HepG2 (cell line): ENCODE measurements around the gene FNIP2. TPM values are rescaled to one million over a fixed set of nuclear protein-coding genes. Genes with fewer than 3 reads are reported as not detected.
A peak's percentile ranks its signal among the peaks of the same experiment; 100 is the strongest.

ENCODE experiments used
- HNRNPUL1 ChIP-seq: fragments of 200-400 bp; formaldehyde crosslinking; IDR thresholded peaks from 2 replicates; pipeline ENCODE4 v1.6.1; 2017; ENCODE audit warnings: low read depth, mild to moderate bottlenecking, low read length, moderate library complexity
- MATR3 ChIP-seq: sonication (generic); formaldehyde crosslinking; IDR thresholded peaks from 2 replicates; pipeline ENCODE4 v1.4.0; 2020; ENCODE audit warnings: missing genetic modification reagents
- PAF1 ChIP-seq: IDR thresholded peaks from 2 replicates; pipeline ENCODE4 v1.6.1; 2016; ENCODE audit warnings: missing genetic modification reagents, missing compliant biosample characterization
- PBX2 ChIP-seq: IDR thresholded peaks from 2 replicates; pipeline ENCODE4 v1.6.1; 2016; ENCODE audit warnings: control low read depth
- RBFOX2 ChIP-seq: fragments of 200-400 bp; formaldehyde crosslinking; IDR thresholded peaks from 2 replicates; pipeline ENCODE4 v1.6.1; 2017; ENCODE audit warnings: low read depth, mild to moderate bottlenecking, low read length
- SRSF1 ChIP-seq: fragments of 200-400 bp; formaldehyde crosslinking; optimal IDR thresholded peaks from 2 replicates; pipeline ENCODE3; 2017; ENCODE audit warnings: mild to moderate bottlenecking, low read depth, low read length, moderate library complexity
- TCF7 ChIP-seq: sonication (generic); IDR thresholded peaks from 2 replicates; pipeline ENCODE4 v1.6.1; 2016; ENCODE audit warnings: antibody characterized with exemption, low read depth
- ZIK1 ChIP-seq: sonication (generic); formaldehyde crosslinking; IDR thresholded peaks from 2 replicates; pipeline ENCODE4 v1.5.0; 2020; ENCODE audit warnings: mild to moderate bottlenecking, low read depth, missing genetic modification reagents, borderline replicate concordance
- ZNF207 ChIP-seq: fragments of 450-650 bp; IDR thresholded peaks from 2 replicates; pipeline ENCODE4 v1.6.1; 2016; ENCODE audit warnings: antibody characterized with exemption, borderline replicate concordance
- ZNF510 ChIP-seq: sonication (generic); formaldehyde crosslinking; IDR thresholded peaks from 2 replicates; pipeline ENCODE4 v1.4.0; 2020; ENCODE audit warnings: low read depth, mild to moderate bottlenecking, missing genetic modification reagents
- ZNF788 ChIP-seq: sonication (generic); formaldehyde crosslinking; IDR thresholded peaks from 2 replicates; pipeline ENCODE4 v1.5.0; 2020; ENCODE audit warnings: mild to moderate bottlenecking, missing genetic modification reagents, borderline replicate concordance
- ZNF878 ChIP-seq: sonication (generic); formaldehyde crosslinking; IDR thresholded peaks from 2 replicates; pipeline ENCODE4 v1.8.1; 2023; ENCODE audit warnings: mild to moderate bottlenecking, missing genetic modification reagents, moderate library complexity
- polyA plus RNA-seq, 8 experiments: library from polyadenylated mRNA; depleted of rRNA in 3 of 8; stranded (reverse) in 7 of 8; unstranded in 1 of 8; fragments of >200 nt; fragmentation: Illumina TruSeq in 4 of 8; extraction: Trizol in 4 of 8; gene quantifications; 2 replicates each; pipeline versions ENCODE4 v1.2.1 to v1.2.3, GENCODE V29; 2011 to 2016; ENCODE audit warnings: low read depth in 4 of 8, missing spikeins in 1 of 8, mixed read lengths in 1 of 8; ENCODE audit not compliant: insufficient read depth in 1 of 8
- total RNA-seq, 5 experiments: library from RNA; depleted of rRNA; stranded (reverse); fragments of >200 nt; fragmentation: Illumina TruSeq; extraction: Trizol; gene quantifications; 2 replicates each; pipeline ENCODE4 v1.2.3, GENCODE V29; 2016; ENCODE audit warnings: low read depth in 1 of 5
- TF ChIP-seq, protein P1 (sequence below): sonication (generic); formaldehyde crosslinking; IDR thresholded peaks from 2 replicates; pipeline ENCODE4 v1.4.0; 2020; ENCODE audit warnings: missing genetic modification reagents, borderline replicate concordance
- TF ChIP-seq, protein P2 (sequence below), 2 experiments: sonication (generic) in 1 of 2; formaldehyde crosslinking in 1 of 2; IDR thresholded peaks; 2 replicates each; pipeline versions ENCODE4 v1.6.1 to v1.9.0; 2014 to 2022; ENCODE audit warnings: antibody characterized with exemption in 1 of 2, borderline replicate concordance in 1 of 2, inconsistent platforms in 1 of 2, low read depth in 1 of 2, missing genetic modification reagents in 1 of 2
- TF ChIP-seq, protein P3 (sequence below): sonication (generic); formaldehyde crosslinking; IDR thresholded peaks from 2 replicates; pipeline ENCODE4 v1.5.0; 2020; ENCODE audit warnings: mild to moderate bottlenecking, missing genetic modification reagents, borderline replicate concordance

Gene FNIP2
- total and polyA plus RNA-seq, 2 of the 13 experiments (the other 11 are each of a cell fraction or from before 2014, with no cell fraction given) = 15.5 to 21.0 TPM

GRCh38 chr4:158768555-158769174 is at the start of gene FNIP2 (continued):
- TF ChIP-seq, protein P1, sequence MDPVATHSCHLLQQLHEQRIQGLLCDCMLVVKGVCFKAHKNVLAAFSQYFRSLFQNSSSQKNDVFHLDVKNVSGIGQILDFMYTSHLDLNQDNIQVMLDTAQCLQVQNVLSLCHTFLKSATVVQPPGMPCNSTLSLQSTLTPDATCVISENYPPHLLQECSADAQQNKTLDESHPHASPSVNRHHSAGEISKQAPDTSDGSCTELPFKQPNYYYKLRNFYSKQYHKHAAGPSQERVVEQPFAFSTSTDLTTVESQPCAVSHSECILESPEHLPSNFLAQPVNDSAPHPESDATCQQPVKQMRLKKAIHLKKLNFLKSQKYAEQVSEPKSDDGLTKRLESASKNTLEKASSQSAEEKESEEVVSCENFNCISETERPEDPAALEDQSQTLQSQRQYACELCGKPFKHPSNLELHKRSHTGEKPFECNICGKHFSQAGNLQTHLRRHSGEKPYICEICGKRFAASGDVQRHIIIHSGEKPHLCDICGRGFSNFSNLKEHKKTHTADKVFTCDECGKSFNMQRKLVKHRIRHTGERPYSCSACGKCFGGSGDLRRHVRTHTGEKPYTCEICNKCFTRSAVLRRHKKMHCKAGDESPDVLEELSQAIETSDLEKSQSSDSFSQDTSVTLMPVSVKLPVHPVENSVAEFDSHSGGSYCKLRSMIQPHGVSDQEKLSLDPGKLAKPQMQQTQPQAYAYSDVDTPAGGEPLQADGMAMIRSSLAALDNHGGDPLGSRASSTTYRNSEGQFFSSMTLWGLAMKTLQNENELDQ = no peak
- TF ChIP-seq ZNF207 = no peak
- TF ChIP-seq, protein P2, sequence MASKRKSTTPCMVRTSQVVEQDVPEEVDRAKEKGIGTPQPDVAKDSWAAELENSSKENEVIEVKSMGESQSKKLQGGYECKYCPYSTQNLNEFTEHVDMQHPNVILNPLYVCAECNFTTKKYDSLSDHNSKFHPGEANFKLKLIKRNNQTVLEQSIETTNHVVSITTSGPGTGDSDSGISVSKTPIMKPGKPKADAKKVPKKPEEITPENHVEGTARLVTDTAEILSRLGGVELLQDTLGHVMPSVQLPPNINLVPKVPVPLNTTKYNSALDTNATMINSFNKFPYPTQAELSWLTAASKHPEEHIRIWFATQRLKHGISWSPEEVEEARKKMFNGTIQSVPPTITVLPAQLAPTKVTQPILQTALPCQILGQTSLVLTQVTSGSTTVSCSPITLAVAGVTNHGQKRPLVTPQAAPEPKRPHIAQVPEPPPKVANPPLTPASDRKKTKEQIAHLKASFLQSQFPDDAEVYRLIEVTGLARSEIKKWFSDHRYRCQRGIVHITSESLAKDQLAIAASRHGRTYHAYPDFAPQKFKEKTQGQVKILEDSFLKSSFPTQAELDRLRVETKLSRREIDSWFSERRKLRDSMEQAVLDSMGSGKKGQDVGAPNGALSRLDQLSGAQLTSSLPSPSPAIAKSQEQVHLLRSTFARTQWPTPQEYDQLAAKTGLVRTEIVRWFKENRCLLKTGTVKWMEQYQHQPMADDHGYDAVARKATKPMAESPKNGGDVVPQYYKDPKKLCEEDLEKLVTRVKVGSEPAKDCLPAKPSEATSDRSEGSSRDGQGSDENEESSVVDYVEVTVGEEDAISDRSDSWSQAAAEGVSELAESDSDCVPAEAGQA (IDR thresholded peaks at IDR 0.05; ENCODE audit: low read depth) = no peak
- TF ChIP-seq, protein P2 (CRISPR knock-in tag; IDR thresholded peaks at IDR 0.05; ENCODE audit: borderline replicate concordance) = no peak
- TF ChIP-seq HNRNPUL1 = no peak
- TF ChIP-seq, protein P3, sequence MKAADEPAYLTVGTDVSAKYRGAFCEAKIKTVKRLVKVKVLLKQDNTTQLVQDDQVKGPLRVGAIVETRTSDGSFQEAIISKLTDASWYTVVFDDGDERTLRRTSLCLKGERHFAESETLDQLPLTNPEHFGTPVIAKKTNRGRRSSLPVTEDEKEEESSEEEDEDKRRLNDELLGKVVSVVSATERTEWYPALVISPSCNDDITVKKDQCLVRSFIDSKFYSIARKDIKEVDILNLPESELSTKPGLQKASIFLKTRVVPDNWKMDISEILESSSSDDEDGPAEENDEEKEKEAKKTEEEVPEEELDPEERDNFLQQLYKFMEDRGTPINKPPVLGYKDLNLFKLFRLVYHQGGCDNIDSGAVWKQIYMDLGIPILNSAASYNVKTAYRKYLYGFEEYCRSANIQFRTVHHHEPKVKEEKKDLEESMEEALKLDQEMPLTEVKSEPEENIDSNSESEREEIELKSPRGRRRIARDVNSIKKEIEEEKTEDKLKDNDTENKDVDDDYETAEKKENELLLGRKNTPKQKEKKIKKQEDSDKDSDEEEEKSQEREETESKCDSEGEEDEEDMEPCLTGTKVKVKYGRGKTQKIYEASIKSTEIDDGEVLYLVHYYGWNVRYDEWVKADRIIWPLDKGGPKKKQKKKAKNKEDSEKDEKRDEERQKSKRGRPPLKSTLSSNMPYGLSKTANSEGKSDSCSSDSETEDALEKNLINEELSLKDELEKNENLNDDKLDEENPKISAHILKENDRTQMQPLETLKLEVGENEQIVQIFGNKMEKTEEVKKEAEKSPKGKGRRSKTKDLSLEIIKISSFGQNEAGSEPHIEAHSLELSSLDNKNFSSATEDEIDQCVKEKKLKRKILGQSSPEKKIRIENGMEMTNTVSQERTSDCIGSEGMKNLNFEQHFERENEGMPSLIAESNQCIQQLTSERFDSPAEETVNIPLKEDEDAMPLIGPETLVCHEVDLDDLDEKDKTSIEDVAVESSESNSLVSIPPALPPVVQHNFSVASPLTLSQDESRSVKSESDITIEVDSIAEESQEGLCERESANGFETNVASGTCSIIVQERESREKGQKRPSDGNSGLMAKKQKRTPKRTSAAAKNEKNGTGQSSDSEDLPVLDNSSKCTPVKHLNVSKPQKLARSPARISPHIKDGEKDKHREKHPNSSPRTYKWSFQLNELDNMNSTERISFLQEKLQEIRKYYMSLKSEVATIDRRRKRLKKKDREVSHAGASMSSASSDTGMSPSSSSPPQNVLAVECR (CRISPR knock-in tag) = peak; percentile 51; the same call in 1 of the 2 replicates
- TF ChIP-seq PAF1 = no peak
- peak; percentile 60; the same call in 1 of the 2 replicates for TF ChIP-seq ZIK1 (CRISPR knock-in tag)
- TF ChIP-seq TCF7 = no peak; the same call in 1 of the 2 replicates
- TF ChIP-seq SRSF1 = no peak
- TF ChIP-seq MATR3 (CRISPR knock-in tag) = no peak
- TF ChIP-seq RBFOX2 = peak; percentile 89
- no peak for TF ChIP-seq PBX2
- no peak for TF ChIP-seq ZNF878
- peak; percentile 66; the same call in 1 of the 2 replicates for TF ChIP-seq ZNF788 (CRISPR knock-in tag)
- TF ChIP-seq ZNF510 (CRISPR knock-in tag) = no peak
